Measurements from ENCODE around the gene ZFAND4.
A peak's percentile ranks its signal among the peaks of the same experiment; 100 is the strongest.
"Not testable (repeated sequence)": the region's sequence is repeated elsewhere in the genome, so short reads cannot be mapped to it uniquely, and the experiment has no call there.

ZFAND4 gene

DNA sequence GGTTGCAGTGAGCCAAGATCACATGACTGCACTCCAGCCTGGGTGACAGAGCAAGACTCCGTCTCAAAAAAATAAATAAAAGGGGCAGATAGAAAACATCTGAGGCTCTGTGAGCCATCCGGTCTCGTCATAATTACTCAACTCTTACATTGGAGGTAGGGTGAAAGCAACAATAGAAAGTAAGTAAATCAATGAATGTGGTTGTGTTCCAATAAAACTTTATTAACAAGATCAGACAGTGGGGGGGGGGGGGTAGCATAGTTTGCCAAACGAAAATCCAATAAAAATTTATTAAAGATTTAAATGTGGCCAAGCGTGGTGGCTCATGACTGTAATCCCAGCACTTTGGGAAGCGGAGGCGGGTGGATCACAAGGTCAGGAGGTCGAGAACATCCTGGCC is 2.8 kb upstream of the ZFAND4 start:
- Histone ChIP-seq H2AFZ (ENCODE audit: low read depth, low read length, severe bottlenecking) (no peak overlapping the region), H3K36me3 (ENCODE audit: low read length) (no peaks in the 10 kb centered on the region), H3K4me2 (ENCODE audit: low read depth, low read length, poor library complexity, severe bottlenecking) (no peak overlapping the region), H3K27ac (ENCODE audit: low read depth, low read length) (no peak overlapping the region), H3F3A (ENCODE audit: insufficient read depth) (peaks cover 6% of the 10 kb centered on the region; the same call in 1 of the 2 replicates), H3K9me2 (replicated peaks; ENCODE audit: insufficient read depth, low read length) (no peaks in the 10 kb centered on the region), H3K4me3 (ENCODE audit: insufficient read depth, low read length, poor library complexity, severe bottlenecking) (no peak overlapping the region), H3K9ac (ENCODE audit: low read length) (no peak overlapping the region), H3K9me3 (ENCODE audit: insufficient read depth, low read length) (no peaks in the 10 kb centered on the region), H3K27me3 (ENCODE audit: low read length) (no peaks in the 10 kb centered on the region), H3K79me2 (ENCODE audit: insufficient read depth, low read length) (peaks cover 19% of the 10 kb centered on the region), H4K20me1 (ENCODE audit: low read depth, low read length) (no peaks in the 10 kb centered on the region)
- TF ChIP-seq EZH2phosphoT487 (conservative IDR thresholded peaks at IDR 0.05; ENCODE audit: low read length): no peak
- TF ChIP-seq CTCF (IDR thresholded peaks at IDR 0.05; ENCODE audit: insufficient read depth, low read length, poor library complexity, severe bottlenecking): no peak

- Histone ChIP-seq H3K9me3 (ENCODE audit: insufficient read depth, low read length) (no peaks in the 10 kb centered on the region), H3K4me2 (ENCODE audit: low read depth, low read length, poor library complexity, severe bottlenecking) (peak overlapping the region; percentile 60), H3K36me3 (ENCODE audit: low read length) (no peaks in the 10 kb centered on the region), H3K27me3 (ENCODE audit: low read length) (no peaks in the 10 kb centered on the region), H3F3A (ENCODE audit: insufficient read depth) (peaks cover 6% of the 10 kb centered on the region; the same call in 1 of the 2 replicates), H3K4me3 (ENCODE audit: insufficient read depth, low read length, poor library complexity, severe bottlenecking) (peak overlapping the region; percentile 39), H3K79me2 (ENCODE audit: insufficient read depth, low read length) (peaks cover 39% of the 10 kb centered on the region), H2AFZ (ENCODE audit: low read depth, low read length, severe bottlenecking) (peak overlapping the region; percentile 92), H3K9me2 (replicated peaks; ENCODE audit: insufficient read depth, low read length) (no peaks in the 10 kb centered on the region), H3K27ac (ENCODE audit: low read depth, low read length) (0 out of 2 replicates have a peak overlapping the region, but pooled peaks have one; percentile 34), H3K9ac (ENCODE audit: low read length) (peak overlapping the region; percentile 25; the same call in 1 of the 2 replicates), H4K20me1 (ENCODE audit: low read depth, low read length) (no peaks in the 10 kb centered on the region)
- TF ChIP-seq EZH2phosphoT487 (conservative IDR thresholded peaks at IDR 0.05; ENCODE audit: low read length): no peak
- TF ChIP-seq CTCF (IDR thresholded peaks at IDR 0.05; ENCODE audit: insufficient read depth, low read length, poor library complexity, severe bottlenecking): no peak
Observed at GRCh38 chr10:45673074-45673648, 589 bp upstream of the ZFAND4 start.

DNA sequence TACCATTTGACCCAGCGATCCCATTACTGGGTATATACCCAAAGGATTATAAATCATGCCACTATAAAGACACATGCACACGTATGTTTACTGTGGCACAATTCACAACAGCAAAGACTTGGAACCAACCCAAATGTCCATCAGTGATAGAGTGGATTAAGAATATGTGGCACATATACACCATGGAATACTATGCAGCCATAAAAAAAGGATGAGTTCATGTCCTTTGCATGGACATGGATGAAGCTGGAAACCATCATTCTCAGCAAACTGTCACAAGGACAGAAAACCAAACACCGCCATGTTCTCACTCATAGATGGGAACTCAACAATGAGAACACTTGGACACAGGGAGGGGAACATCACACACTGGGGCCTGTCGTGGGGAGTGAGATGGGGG is 1.3 kb downstream of the ZFAND4 start:
- H3K9me3 ChIP-seq (ENCODE audit: insufficient read depth, low read length); H3K9me2 ChIP-seq (replicated peaks; ENCODE audit: insufficient read depth, low read length); H2AFZ ChIP-seq (ENCODE audit: low read depth, low read length, severe bottlenecking); H3K36me3 ChIP-seq (ENCODE audit: low read length); H4K20me1 ChIP-seq (ENCODE audit: low read depth, low read length); H3K27me3 ChIP-seq (ENCODE audit: low read length): not testable (repeated sequence)
- Histone ChIP-seq H3K9ac (ENCODE audit: low read length) (peak overlapping the region; percentile 75), H3K79me2 (ENCODE audit: insufficient read depth, low read length) (peaks cover 58% of the 10 kb centered on the region), H3K27ac (ENCODE audit: low read depth, low read length) (peak overlapping the region; percentile 85), H3K4me3 (ENCODE audit: insufficient read depth, low read length, poor library complexity, severe bottlenecking) (peak overlapping the region; percentile 66), H3K4me2 (ENCODE audit: low read depth, low read length, poor library complexity, severe bottlenecking) (peak overlapping the region; percentile 82), H3F3A (ENCODE audit: insufficient read depth) (peaks cover 16% of the 10 kb centered on the region; the same call in 1 of the 2 replicates)

DNA sequence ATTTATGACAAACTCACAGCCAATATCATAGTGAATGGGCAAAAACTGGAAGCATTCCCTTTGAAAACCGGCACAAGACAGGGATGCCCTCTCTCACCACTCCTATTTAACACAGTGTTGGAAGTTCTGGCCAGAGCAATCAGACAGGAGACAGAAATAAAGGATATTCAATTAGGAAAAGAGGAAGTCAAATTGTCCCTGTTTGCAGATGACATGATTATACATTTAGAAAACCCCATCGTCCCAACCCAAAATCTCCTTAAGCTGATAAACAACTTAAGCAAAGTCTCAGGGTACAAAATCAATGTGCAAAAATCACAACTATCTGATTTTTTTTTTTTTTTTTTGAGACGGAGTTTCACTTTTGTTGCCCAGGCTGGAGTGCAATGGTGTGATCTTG is 2.7 kb downstream of the ZFAND4 start:
- not testable (repeated sequence) for H3K9me3 ChIP-seq (ENCODE audit: insufficient read depth, low read length); H4K20me1 ChIP-seq (ENCODE audit: low read depth, low read length); H2AFZ ChIP-seq (ENCODE audit: low read depth, low read length, severe bottlenecking); H3K9me2 ChIP-seq (replicated peaks; ENCODE audit: insufficient read depth, low read length); H3K27me3 ChIP-seq (ENCODE audit: low read length)
- H3K9ac ChIP-seq (ENCODE audit: low read length): peak overlapping the region; percentile 53
- H3F3A ChIP-seq (ENCODE audit: insufficient read depth): peaks cover 24% of the 10 kb centered on the region; the same call in 1 of the 2 replicates
- peak overlapping the region; percentile 85; the same call in 1 of the 2 replicates for H3K27ac ChIP-seq (ENCODE audit: low read depth, low read length)
- H3K79me2 ChIP-seq (ENCODE audit: insufficient read depth, low read length): peaks cover 72% of the 10 kb centered on the region
- peaks cover 11% of the 10 kb centered on the region; the same call in 1 of the 2 replicates for H3K36me3 ChIP-seq (ENCODE audit: low read length)
- H3K4me3 ChIP-seq (ENCODE audit: insufficient read depth, low read length, poor library complexity, severe bottlenecking): peak overlapping the region; percentile 66
- H3K4me2 ChIP-seq (ENCODE audit: low read depth, low read length, poor library complexity, severe bottlenecking): peak overlapping the region; percentile 82
